Stimulated activated CD4-positive, alpha-beta T cell treated with anti-CD3 and anti-CD28 coated beads, Interleukin-2, amount 100 ng/mL, for 48 hours (primary cell): ENCODE measurements around the gene PPY.
"Not testable (repeated sequence)": the region's sequence is repeated elsewhere in the genome, so short reads cannot be mapped to it uniquely, and the experiment has no call there.

ENCODE experiments used
- DNase-seq, 2 donors: peaks; one replicate each; pipeline ENCODE4 v3.0.0-alpha.2; 2020

PPY gene

GRCh38 chr17:43942051-43942685 lies at the start of gene PPY:
PPY (minus strand) TSS chr17:43942476; CDS start chr17:43941654, 822 bp downstream.
- no peak for DNase-seq

- no peak for DNase-seq
These were observed 46.0 kb upstream of the PPY start for GRCh38 chr17:43988301-43988700.

GRCh38 chr17:43987131-43988021 lies 45.1 kb upstream of the PPY start:
- DNase-seq: no peak

- DNase-seq: no peak
These were observed 44.1 kb upstream of the PPY start for GRCh38 chr17:43986225-43986981.

- DNase-seq: no peak
These were observed 42.2 kb upstream of the PPY start for GRCh38 chr17:43984521-43984920.

- DNase-seq: no peak
These were observed 41.5 kb upstream of the PPY start for GRCh38 chr17:43983515-43984411.

GRCh38 chr17:43983196-43983514 lies 40.9 kb upstream of the PPY start:
- no peak for DNase-seq

- DNase-seq: no peak
These were observed 39.9 kb upstream of the PPY start for GRCh38 chr17:43982171-43982570.

- DNase-seq: no peak
These were observed 37.4 kb upstream of the PPY start for GRCh38 chr17:43979671-43980070.

GRCh38 chr17:43979011-43979410 lies 36.7 kb upstream of the PPY start:
- no peak for DNase-seq

- DNase-seq: no peak
These were observed 35.8 kb upstream of the PPY start for GRCh38 chr17:43978078-43978477.

GRCh38 chr17:43976963-43977837 lies 34.9 kb upstream of the PPY start:
- DNase-seq: no peak

- no peak for DNase-seq
These were observed 33.6 kb upstream of the PPY start for GRCh38 chr17:43975898-43976297.

- DNase-seq: no peak
These were observed 32.3 kb upstream of the PPY start for GRCh38 chr17:43974382-43975266.

GRCh38 chr17:43972444-43973212 lies 30.4 kb upstream of the PPY start:
- not testable (repeated sequence) for DNase-seq

GRCh38 chr17:43971436-43971835 lies 29.2 kb upstream of the PPY start:
- DNase-seq: not testable (repeated sequence)

GRCh38 chr17:43970366-43970765 lies 28.1 kb upstream of the PPY start:
- DNase-seq: no peak

- DNase-seq: no peak
These were observed 25.1 kb upstream of the PPY start for GRCh38 chr17:43967251-43967875.

- no peak for DNase-seq
These were observed 24.0 kb upstream of the PPY start for GRCh38 chr17:43966276-43966675.
